Adrenal gland (tissue), 12 donors: Measurements from ENCODE around the gene WDR70. TPM values are rescaled to one million over a fixed set of nuclear protein-coding genes. Genes with fewer than 3 reads are reported as not detected.
"Not testable (repeated sequence)": the region's sequence is repeated elsewhere in the genome, so short reads cannot be mapped to it uniquely, and the experiment has no call there.

Source experiments
- DNase-seq, 7 donors: peaks; one replicate each; pipeline ENCODE4 v3.0.0-alpha.2; 2019 to 2020
- H3K27ac ChIP-seq, 5 donors: fragments of 200-600 bp; sonication (generic) in 4 of 5; 1 replicate in 3 of 5; 2 replicates in 2 of 5; pipeline versions ENCODE4 v1.5.1 to v1.8.0; 2016 to 2020; ENCODE audit warnings: mild to moderate bottlenecking in 1 of 5
- H3K27me3 ChIP-seq: fragments of 200-600 bp; 2 replicates; pipeline ENCODE4 v1.8.0; 2021
- H3K36me3 ChIP-seq, 2 donors: fragments of 200-600 bp; replicated peaks in 1 of 2; 1 replicate in 1 of 2; 2 replicates in 1 of 2; pipeline versions ENCODE4 v1.5.1 to v1.8.0; 2018 to 2022
- H3K4me1 ChIP-seq, 2 donors: fragments of 200-600 bp; replicated peaks in 1 of 2; 1 replicate in 1 of 2; 2 replicates in 1 of 2; pipeline versions ENCODE4 v1.5.1 to v1.8.0; 2018 to 2021
- H3K4me3 ChIP-seq, 4 donors: fragments of 200-600 bp; sonication (generic) in 3 of 4; one replicate each; pipeline ENCODE4 v1.5.1; 2016 to 2018
- H3K9me3 ChIP-seq, 3 donors: fragments of 200-600 bp; sonication (generic) in 1 of 3; replicated peaks in 1 of 3; 1 replicate in 2 of 3; 2 replicates in 1 of 3; pipeline versions ENCODE4 v1.5.1 to v1.8.0; 2016 to 2021
- CTCF ChIP-seq, 6 experiments: fragments of 450-650 bp in 4 of 6; fragments of 200-600 bp in 2 of 6; sonication (generic) in 1 of 6; IDR thresholded peaks; 1 replicate in 5 of 6; 2 replicates in 1 of 6; pipeline versions ENCODE4 v1.5.1 to v1.8.0; 2016 to 2021; ENCODE audit warnings: antibody characterized with exemption in 6 of 6, mild to moderate bottlenecking in 2 of 6, moderate library complexity in 1 of 6
- POLR2A ChIP-seq, 2 donors: fragments of 450-650 bp; IDR thresholded peaks; one replicate each; pipeline ENCODE4 v1.6.1; 2017; ENCODE audit warnings: antibody characterized with exemption in 2 of 2, mild to moderate bottlenecking in 2 of 2, moderate library complexity in 1 of 2
- WGBS, 4 donors: extraction: QIAGEN DNeasy Blood & Tissue Kit in 2 of 4; methylation state at CpG; one replicate each; pipeline versions ENCODE4 v1.1.5 to v1.1.7; 2013 to 2017; 5-methylcytosine and 5-hydroxymethylcytosine counted together
- intact Hi-C, 2 donors: fragments of 100-400 bp; cut with DNase I; formaldehyde crosslinking; loops; one replicate each; pipeline versions ENCODE4 v1.14.1 to v1.15.0; 2022 to 2023
- polyA plus RNA-seq, 3 donors: library from polyadenylated mRNA; stranded (reverse); fragments of 200-250 nt in 2 of 3; fragments of 350-450 nt in 1 of 3; fragmentation: Illumina TruSeq in 1 of 3; extraction: RNeasy Lipid Tissue Mini Kit (QIAGEN cat#74804) in 1 of 3; gene quantifications; one replicate each; pipeline ENCODE4 v1.2.3, GENCODE V29; 2013 to 2014
- total RNA-seq, 9 donors: library from RNA; depleted of rRNA in 4 of 9; stranded (reverse); fragments of >200 nt in 4 of 9; fragments of 120-200 nt in 1 of 9; fragmentation: NEBNext Ultra II Directional in 1 of 9; extraction: Animal tissue kit (Norgen Biotek cat#: 25700) in 1 of 9; gene quantifications; one replicate each; pipeline versions ENCODE4 v1.1.0 to v1.2.4, GENCODE V29; 2013 to 2023
- donor health status: healthy with polysubstance abuse.
- donor health status: Bipolar disorder and iron deficiency.
- donor health status: DM: yes; HTN: yes; CAD: no.
- donor health status: DM: no; HTN: no; CAD: no.
- donor health status: DM: no; HTN: no; CAD: no.
- donor health status: DM: yes; HTN: yes; CAD: no.

The WDR70 gene
- total and polyA plus RNA-seq, 12 donors: 9.2 to 42.6 (median 28.4) TPM

- intact Hi-C loops: no loop called here
- no peak overlapping the region for H3K27ac ChIP-seq
Observed at GRCh38 chr5:37777432-37778130, 398.5 kb downstream of the WDR70 start.

GRCh38 chr5:37781409-37781808 lies 402.3 kb downstream of the WDR70 start:
- H3K36me3 ChIP-seq, H3K27ac ChIP-seq, intact Hi-C loops, H3K4me1 ChIP-seq, DNase-seq, H3K4me3 ChIP-seq, H3K27me3 ChIP-seq, H3K9me3 ChIP-seq: not testable (repeated sequence)
- WGBS, 4 donors: 87 to 89% (median 88%) methylated on average over 8 of the region's 8 CpGs

More at GRCh38 chr5:37777432-37778130, 398.5 kb downstream of the WDR70 start:
- no peaks in the 10 kb centered on the region for H3K9me3 ChIP-seq
- H3K27me3 ChIP-seq: no peaks in the 10 kb centered on the region
- TF ChIP-seq POLR2A (IDR thresholded peaks at IDR 0.05) (no peak), CTCF (IDR thresholded peaks at IDR 0.05) (no peak)
- no peaks in the 10 kb centered on the region for H3K36me3 ChIP-seq
- no peak for DNase-seq
- H3K4me3 ChIP-seq: no peak overlapping the region
- H3K4me1 ChIP-seq: no peaks in the 10 kb centered on the region
- 83 to 93% (median 93%) methylated on average over 14 to 15 of the region's 15 CpGs for WGBS, 4 donors

GRCh38 chr5:37786416-37786815 lies 407.3 kb downstream of the WDR70 start:
- H3K27ac ChIP-seq: peak overlapping the region in 1 of 5 donors; percentile 0
- no peaks in the 10 kb centered on the region for H3K9me3 ChIP-seq
- no peaks in the 10 kb centered on the region for H3K36me3 ChIP-seq
- no peak overlapping the region for H3K4me3 ChIP-seq
- intact Hi-C loops: no loop called here
- no peak for TF ChIP-seq POLR2A (IDR thresholded peaks at IDR 0.05)
- no peak for DNase-seq
- no peaks in the 10 kb centered on the region for H3K27me3 ChIP-seq
- WGBS, 4 donors: 91 to 97% (median 96%) methylated on average over 2 of the region's 2 CpGs
- H3K4me1 ChIP-seq: peaks cover 0 to 7% of the 10 kb centered on the region in 2 donors

GRCh38 chr5:37786862-37787519 lies 407.9 kb downstream of the WDR70 start:
- intact Hi-C loops: no loop called here
- Histone ChIP-seq H3K4me1 (peaks cover 0 to 7% of the 10 kb centered on the region in 2 donors), H3K27ac (peak overlapping the region in 1 of 5 donors; percentile 0), H3K36me3 (no peaks in the 10 kb centered on the region), H3K27me3 (no peaks in the 10 kb centered on the region), H3K9me3 (no peaks in the 10 kb centered on the region), H3K4me3 (no peak overlapping the region)
- TF ChIP-seq POLR2A (IDR thresholded peaks at IDR 0.05) (no peak), CTCF (IDR thresholded peaks at IDR 0.05) (no peak)
- DNase-seq: peak in 5 of 7 donors; percentile 26 to 49 (median 43)
- 87 to 95% (median 91%) methylated on average over 5 of the region's 5 CpGs for WGBS, 4 donors

GRCh38 chr5:37787742-37788141 lies 408.6 kb downstream of the WDR70 start:
- TF ChIP-seq CTCF (IDR thresholded peaks at IDR 0.05): no peak
- TF ChIP-seq POLR2A (IDR thresholded peaks at IDR 0.05): no peak
- WGBS, 4 donors: 84 to 90% (median 87%) methylated on average over 6 of the region's 6 CpGs
- Histone ChIP-seq H3K4me1 (peaks cover 0 to 7% of the 10 kb centered on the region in 2 donors), H3K36me3 (no peaks in the 10 kb centered on the region), H3K9me3 (no peaks in the 10 kb centered on the region), H3K27ac (no peak overlapping the region), H3K4me3 (no peak overlapping the region), H3K27me3 (no peaks in the 10 kb centered on the region)
- intact Hi-C loops: no loop called here
- no peak for DNase-seq
